K562 (cell line): ENCODE results near the gene TOX2. TPM values are rescaled to one million over a fixed set of nuclear protein-coding genes. Genes with fewer than 3 reads are reported as not detected.

Experiments used
- BHLHE40 ChIP-seq: IDR thresholded peaks from 2 replicates; pipeline ENCODE4 v1.6.1; 2011; ENCODE audit warnings: low read length, improper control_type of control experiment
- ESRRB ChIP-seq: fragments of 250-450 bp; sonication (Bioruptor Pico); IDR thresholded peaks from 2 replicates; pipeline ENCODE4 v1.5.0; 2020; ENCODE audit warnings: mild to moderate bottlenecking, moderate library complexity, borderline replicate concordance
- ETV1 ChIP-seq: fragments of 450-650 bp; conservative IDR thresholded peaks from 2 replicates; pipeline ENCODE4 v1.6.1; 2016; ENCODE audit warnings: missing genetic modification characterization, control low read depth, low read depth, missing compliant biosample characterization
- GABPA ChIP-seq: fragments of 200-800 bp; sonication (Bioruptor generic); conservative IDR thresholded peaks from 2 replicates; pipeline ENCODE4 v1.6.1; 2016; ENCODE audit warnings: low read depth, missing genetic modification characterization, missing compliant biosample characterization
- HMGN3 ChIP-seq: IDR thresholded peaks from 2 replicates; pipeline ENCODE4 v1.6.1; 2011; ENCODE audit warnings: borderline replicate concordance, low read depth, mild to moderate bottlenecking, mixed read lengths, low read length; ENCODE audit not compliant: insufficient read length; ENCODE audit errors: extremely low read depth
- KDM5B ChIP-seq: fragments of 200-600 bp; sonication (generic); IDR thresholded peaks from 2 replicates; pipeline ENCODE4 v1.6.1; 2012; ENCODE audit warnings: low read depth, mild to moderate bottlenecking, moderate library complexity, low read length, control low read depth, inconsistent platforms; ENCODE audit not compliant: insufficient replicate concordance
- KLF16 ChIP-seq: IDR thresholded peaks from 2 replicates; pipeline ENCODE4 v1.6.1; 2016; ENCODE audit warnings: antibody characterized with exemption
- LEF1 ChIP-seq: fragments of 450-650 bp; IDR thresholded peaks from 2 replicates; pipeline ENCODE4 v1.6.1; 2016; ENCODE audit warnings: mild to moderate bottlenecking
- MAFF ChIP-seq: IDR thresholded peaks from 2 replicates; pipeline ENCODE4 v1.6.1; 2012; ENCODE audit warnings: low read length, improper control_type of control experiment
- NR2C2 ChIP-seq, 2 experiments: fragments of 200-800 bp in 1 of 2; sonication (Bioruptor generic) in 1 of 2; sonication (generic) in 1 of 2; formaldehyde crosslinking in 1 of 2; IDR thresholded peaks; 2 replicates each; pipeline versions ENCODE4 v1.6.1 to v1.8.0; 2016 to 2022; ENCODE audit warnings: mild to moderate bottlenecking in 1 of 2, missing compliant biosample characterization in 1 of 2, missing genetic modification characterization in 1 of 2, missing genetic modification reagents in 1 of 2
- NRF1 ChIP-seq, 2 experiments: fragments of 450-650 bp; IDR thresholded peaks in 1 of 2; conservative IDR thresholded peaks in 1 of 2; 2 replicates each; pipeline ENCODE4 v1.6.1; 2014; ENCODE audit warnings: mild to moderate bottlenecking in 2 of 2
- RAD21 ChIP-seq, 2 experiments: fragments of 250-450 bp in 1 of 2; fragments of 450-650 bp in 1 of 2; sonication (Bioruptor Pico) in 1 of 2; formaldehyde crosslinking in 1 of 2; IDR thresholded peaks in 1 of 2; conservative IDR thresholded peaks in 1 of 2; 2 replicates each; pipeline versions ENCODE4 v1.4.0 to v1.8.0; 2020 to 2022; ENCODE audit warnings: mild to moderate bottlenecking in 2 of 2, moderate library complexity in 1 of 2
- RBM22 ChIP-seq: fragments of 200-400 bp; formaldehyde crosslinking; IDR thresholded peaks from 2 replicates; pipeline ENCODE4 v1.6.1; 2018; ENCODE audit warnings: low read length, low read depth; ENCODE audit not compliant: poor library complexity, severe bottlenecking
- SPI1 ChIP-seq: IDR thresholded peaks from 2 replicates; pipeline ENCODE4 v1.6.1; 2011; ENCODE audit warnings: low read depth, low read length, control low read depth, borderline replicate concordance
- TCF3 ChIP-seq: sonication (generic); formaldehyde crosslinking; IDR thresholded peaks from 2 replicates; pipeline ENCODE4 v1.4.0; 2020; ENCODE audit warnings: mild to moderate bottlenecking, missing genetic modification reagents
- TEAD1 ChIP-seq, 2 experiments: fragments of 450-650 bp in 1 of 2; sonication (generic) in 1 of 2; formaldehyde crosslinking; IDR thresholded peaks; 2 replicates each; pipeline versions ENCODE4 v1.4.0 to v1.8.0; 2020 to 2022; ENCODE audit warnings: mild to moderate bottlenecking in 2 of 2, missing genetic modification reagents in 1 of 2
- U2AF2 ChIP-seq: fragments of 200-400 bp; formaldehyde crosslinking; optimal IDR thresholded peaks from 2 replicates; pipeline ENCODE3; 2017; ENCODE audit warnings: low read depth, mild to moderate bottlenecking, low read length
- ZNF507 ChIP-seq: conservative IDR thresholded peaks from 2 replicates; pipeline ENCODE4 v1.6.1; 2017; ENCODE audit warnings: missing genetic modification characterization, missing compliant biosample characterization
- ZNF668 ChIP-seq: fragments of 250-450 bp; sonication (Bioruptor Pico); IDR thresholded peaks from 2 replicates; pipeline ENCODE4 v1.8.0; 2022; ENCODE audit warnings: mild to moderate bottlenecking, inconsistent platforms
- polyA plus RNA-seq, 8 experiments: library from polyadenylated mRNA; depleted of rRNA in 4 of 8; stranded (reverse) in 5 of 8; unstranded in 3 of 8; fragments of >200 nt; fragmentation: Nextera tagmentation in 2 of 8; fragmentation: Illumina TruSeq in 1 of 8; extraction: Ambion mirVana in 2 of 8; extraction: Trizol in 1 of 8; gene quantifications; 2 replicates each; pipeline versions ENCODE4 v1.2.1 to v1.2.3, GENCODE V29; 2011 to 2014; ENCODE audit warnings: inconsistent platforms in 1 of 8, missing spikeins in 1 of 8
- total RNA-seq, 7 experiments: library from RNA; depleted of rRNA in 6 of 7; stranded (reverse); fragments of >200 nt in 6 of 7; fragmentation: Illumina TruSeq in 2 of 7; extraction: Trizol in 2 of 7; gene quantifications; 2 replicates each; pipeline versions ENCODE4 v1.2.1 to v1.2.3, GENCODE V29; 2011 to 2021; ENCODE audit warnings: low replicate concordance in 1 of 7
- TF ChIP-seq, protein P1 (sequence below): fragments of 250-450 bp; sonication (Bioruptor Pico); IDR thresholded peaks from 2 replicates; pipeline ENCODE4 v1.8.0; 2021; ENCODE audit warnings: moderate library complexity, mild to moderate bottlenecking, inconsistent platforms
- TF ChIP-seq, protein P2 (sequence below): IDR thresholded peaks from 3 replicates; pipeline ENCODE4 v1.6.1; 2011; ENCODE audit warnings: borderline replicate concordance, mild to moderate bottlenecking, moderate library complexity; ENCODE audit not compliant: insufficient read length; ENCODE audit errors: extremely low read depth
- TF ChIP-seq, protein P3 (sequence below): fragments of 250-450 bp; sonication (Bioruptor Pico); IDR thresholded peaks from 2 replicates; pipeline ENCODE4 v1.8.0; 2022; ENCODE audit warnings: moderate library complexity, mild to moderate bottlenecking, inconsistent platforms

Gene TOX2
- total and polyA plus RNA-seq, 9 of the 15 experiments (the other 6 are each of a cell fraction or from before 2014, with no cell fraction given) = not detected

DNA sequence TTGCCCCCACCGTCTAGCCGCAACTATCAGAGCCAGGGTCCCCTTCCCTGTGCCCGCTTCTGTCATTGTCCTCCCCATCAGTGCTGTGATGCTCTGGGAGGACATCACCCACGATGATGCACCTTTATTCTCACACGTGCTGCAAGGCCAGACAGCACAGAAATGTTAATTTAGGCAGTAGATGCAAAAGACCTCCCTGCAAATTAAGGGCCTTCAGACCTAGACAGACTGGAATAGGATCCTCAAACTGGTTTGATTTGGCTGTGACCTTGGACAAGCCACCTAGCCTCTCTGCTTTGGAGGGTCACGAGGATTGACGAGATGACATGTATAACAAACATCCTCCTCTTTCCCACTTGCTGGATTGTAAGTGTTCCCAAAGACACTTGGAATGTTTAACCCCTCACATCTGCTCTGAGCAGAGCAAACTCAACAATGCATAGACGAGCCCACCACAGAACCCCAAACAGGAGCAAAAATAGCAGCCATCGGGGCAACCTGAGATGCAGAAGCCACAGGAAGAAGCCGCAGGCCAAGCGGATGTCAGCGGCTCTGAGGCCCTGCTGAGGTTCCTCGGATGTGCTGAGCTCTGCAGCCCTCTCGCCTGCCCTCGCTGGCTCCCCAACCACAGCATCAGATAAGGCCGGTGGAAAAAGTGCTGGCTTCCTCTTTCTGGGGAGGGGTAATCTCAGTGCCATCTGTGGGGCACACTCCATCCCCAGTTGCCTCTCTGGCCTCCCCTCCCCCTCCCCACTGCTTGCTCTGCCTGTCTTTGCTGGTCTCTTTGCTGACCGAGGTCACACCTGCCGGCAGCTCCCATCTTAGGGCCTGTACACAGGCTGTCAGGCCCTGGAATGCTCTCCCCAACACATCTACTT, 35.3 kb downstream of the TOX2 start (continued):
- TF ChIP-seq, protein P1, sequence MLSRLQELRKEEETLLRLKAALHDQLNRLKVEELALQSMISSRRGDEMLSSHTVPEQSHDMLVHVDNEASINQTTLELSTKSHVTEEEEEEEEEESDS (CRISPR knock-in tag) = no peak
- TF ChIP-seq KDM5B (no peak), SPI1 (peak; percentile 96), KLF16 (peak; percentile 54; the same call in 1 of the 2 replicates), RBM22 (no peak), HMGN3 (peak; percentile 85), MAFF (no peak), TCF3 (CRISPR knock-in tag) (peak; percentile 43), ESRRB (CRISPR knock-in tag) (no peak), RAD21 (CRISPR knock-in tag; conservative IDR thresholded peaks at IDR 0.05 in 1 of 2, IDR thresholded peaks at IDR 0.05 in 1 of 2) (peak in 1 of 2 experiments; percentile 22; a peak in 3 of 4 replicates), TEAD1 (CRISPR knock-in tag; IDR thresholded peaks at IDR 0.05) (0 out of 4 replicates have a peak, but pooled peaks of 1 of the 2 experiments have one; percentile 52), ZNF507 (tag) (no peak), LEF1 (peak; percentile 27; the same call in 1 of the 2 replicates), NRF1 (conservative IDR thresholded peaks at IDR 0.05 in 1 of 2, IDR thresholded peaks at IDR 0.05 in 1 of 2) (peak in 1 of 2 experiments; percentile 18; a peak in 2 of 4 replicates), ZNF668 (CRISPR knock-in tag) (no peak), NR2C2 (CRISPR knock-in tag; IDR thresholded peaks at IDR 0.05) (no peak), NR2C2 (tag; IDR thresholded peaks at IDR 0.05) (peak; percentile 60; the same call in 1 of the 2 replicates), BHLHE40 (peak; percentile 63), ETV1 (peak; percentile 76), GABPA (tag) (peak; percentile 75), U2AF2 (no peak)
- TF ChIP-seq, protein P2, sequence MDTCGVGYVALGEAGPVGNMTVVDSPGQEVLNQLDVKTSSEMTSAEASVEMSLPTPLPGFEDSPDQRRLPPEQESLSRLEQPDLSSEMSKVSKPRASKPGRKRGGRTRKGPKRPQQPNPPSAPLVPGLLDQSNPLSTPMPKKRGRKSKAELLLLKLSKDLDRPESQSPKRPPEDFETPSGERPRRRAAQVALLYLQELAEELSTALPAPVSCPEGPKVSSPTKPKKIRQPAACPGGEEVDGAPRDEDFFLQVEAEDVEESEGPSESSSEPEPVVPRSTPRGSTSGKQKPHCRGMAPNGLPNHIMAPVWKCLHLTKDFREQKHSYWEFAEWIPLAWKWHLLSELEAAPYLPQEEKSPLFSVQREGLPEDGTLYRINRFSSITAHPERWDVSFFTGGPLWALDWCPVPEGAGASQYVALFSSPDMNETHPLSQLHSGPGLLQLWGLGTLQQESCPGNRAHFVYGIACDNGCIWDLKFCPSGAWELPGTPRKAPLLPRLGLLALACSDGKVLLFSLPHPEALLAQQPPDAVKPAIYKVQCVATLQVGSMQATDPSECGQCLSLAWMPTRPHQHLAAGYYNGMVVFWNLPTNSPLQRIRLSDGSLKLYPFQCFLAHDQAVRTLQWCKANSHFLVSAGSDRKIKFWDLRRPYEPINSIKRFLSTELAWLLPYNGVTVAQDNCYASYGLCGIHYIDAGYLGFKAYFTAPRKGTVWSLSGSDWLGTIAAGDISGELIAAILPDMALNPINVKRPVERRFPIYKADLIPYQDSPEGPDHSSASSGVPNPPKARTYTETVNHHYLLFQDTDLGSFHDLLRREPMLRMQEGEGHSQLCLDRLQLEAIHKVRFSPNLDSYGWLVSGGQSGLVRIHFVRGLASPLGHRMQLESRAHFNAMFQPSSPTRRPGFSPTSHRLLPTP = no peak
- TF ChIP-seq, protein P3, sequence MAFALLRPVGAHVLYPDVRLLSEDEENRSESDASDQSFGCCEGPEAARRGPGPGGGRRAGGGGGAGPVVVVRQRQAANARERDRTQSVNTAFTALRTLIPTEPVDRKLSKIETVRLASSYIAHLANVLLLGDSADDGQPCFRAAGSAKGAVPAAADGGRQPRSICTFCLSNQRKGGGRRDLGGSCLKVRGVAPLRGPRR = no peak
